ENCODE data around the gene SFRP4.
A peak's percentile ranks its signal among the peaks of the same experiment; 100 is the strongest.

SFRP4 gene

GRCh38 chr7:37924491-37925041 lies 7.9 kb upstream of the SFRP4 start:
- no peak for DNase-seq

DNA sequence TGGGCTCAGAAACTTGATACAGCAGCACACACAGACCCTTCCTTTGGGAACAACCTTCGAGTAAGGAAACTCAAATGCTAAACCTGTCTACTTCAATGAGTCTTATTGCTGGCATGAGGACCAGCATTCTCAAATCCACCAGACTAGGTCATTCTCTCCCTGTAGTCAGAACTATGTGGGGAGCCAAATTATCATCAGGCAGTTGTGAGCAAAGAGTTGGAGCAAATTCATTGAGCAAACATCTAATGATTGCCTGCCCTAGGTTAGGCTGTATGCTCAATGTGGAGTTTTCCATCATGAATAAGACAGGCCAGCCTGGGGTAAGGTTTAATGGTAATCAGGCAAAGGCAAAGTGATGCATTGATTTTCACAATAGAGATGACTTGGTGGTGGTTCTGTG lies 7.4 kb upstream of the SFRP4 start:
- DNase-seq = no peak

DNA sequence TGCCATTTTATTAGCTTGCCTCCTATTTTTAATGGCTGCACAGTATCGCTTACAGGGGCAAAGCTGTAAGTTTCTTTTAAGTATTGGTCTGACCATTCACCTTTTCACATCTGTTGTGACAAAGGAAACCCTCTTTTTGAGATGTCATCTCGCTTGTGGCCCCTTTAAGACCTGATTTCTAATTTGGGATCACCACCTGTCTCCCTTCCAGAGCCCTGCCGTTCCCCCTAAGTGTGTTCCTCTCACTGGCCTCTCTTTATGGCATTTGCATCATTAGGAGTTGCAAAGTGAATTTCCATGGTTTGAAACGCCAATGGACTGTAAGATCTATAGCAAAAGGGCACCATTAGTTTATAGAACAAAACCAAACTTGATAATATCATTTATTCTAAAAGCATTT lies 5.3 kb upstream of the SFRP4 start:
- no peak for DNase-seq

DNA sequence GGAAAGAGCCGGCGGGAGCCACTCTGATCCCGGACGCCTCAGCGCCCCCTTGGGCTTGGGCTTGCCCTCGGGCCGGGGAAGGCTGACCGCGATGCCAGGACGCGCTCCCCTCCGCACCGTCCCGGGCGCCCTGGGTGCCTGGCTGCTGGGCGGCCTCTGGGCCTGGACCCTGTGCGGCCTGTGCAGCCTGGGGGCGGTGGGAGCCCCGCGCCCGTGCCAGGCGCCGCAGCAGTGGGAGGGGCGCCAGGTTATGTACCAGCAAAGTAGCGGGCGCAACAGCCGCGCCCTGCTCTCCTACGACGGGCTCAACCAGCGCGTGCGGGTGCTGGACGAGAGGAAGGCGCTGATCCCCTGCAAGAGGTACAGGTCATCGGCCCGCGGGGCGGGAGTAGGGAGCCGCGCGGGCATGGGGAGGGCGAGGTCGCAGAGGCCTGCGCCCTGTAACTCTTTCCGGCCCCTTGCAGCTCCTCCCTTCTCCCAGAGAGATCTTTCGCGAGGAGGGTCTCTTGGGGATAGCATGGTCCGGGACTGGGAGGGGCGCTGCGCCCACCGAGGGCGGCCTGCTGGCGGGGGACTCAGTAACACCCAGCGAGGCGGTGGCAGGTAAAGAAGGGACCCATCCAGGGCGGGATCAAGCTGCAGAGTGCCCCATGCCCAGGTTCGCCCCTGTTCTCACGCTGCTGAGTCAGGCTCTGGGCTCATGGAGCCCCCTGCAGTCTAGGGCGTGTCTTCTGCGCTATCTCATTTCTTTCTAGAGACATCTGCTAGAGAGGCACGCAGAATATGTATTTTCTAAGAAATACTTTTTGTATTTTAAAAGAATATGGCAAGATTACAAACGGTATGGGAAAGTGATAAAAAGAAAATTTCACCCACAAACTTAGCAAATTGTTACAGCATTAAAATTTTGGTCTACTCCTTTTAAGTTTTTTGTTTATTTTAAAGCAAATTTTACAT lies 4.5 kb upstream of the SFRP4 start:
- DNase-seq = peak; percentile 32

DNA sequence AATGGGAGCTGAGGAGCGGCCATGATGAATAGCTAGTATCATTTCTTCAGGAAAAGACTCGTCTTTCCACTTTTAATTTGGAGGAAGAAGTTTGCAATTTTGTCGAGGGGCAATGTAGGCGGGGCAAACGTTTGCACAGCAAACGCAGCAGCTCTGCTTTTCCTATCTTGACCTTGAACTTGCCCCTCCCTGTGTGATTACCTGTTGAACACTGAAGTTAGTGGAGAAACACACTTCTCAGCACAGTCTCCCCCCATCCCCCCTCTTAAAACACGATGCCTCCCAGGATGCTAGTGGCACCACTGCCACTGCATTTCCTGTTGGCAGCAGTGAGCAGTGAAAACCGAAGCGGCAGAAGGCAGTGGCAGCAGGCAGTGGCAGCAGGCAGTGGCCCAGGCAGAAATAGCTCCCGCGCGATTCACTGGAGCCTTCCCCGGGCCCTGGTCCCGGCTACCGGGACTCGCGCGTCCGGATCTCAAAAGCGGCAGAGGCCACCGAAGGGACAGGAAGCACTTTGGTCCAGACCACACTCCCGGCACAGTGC lies 3.8 kb upstream of the SFRP4 start, which contains the start of gene EPDR1:
EPDR1 (plus strand) TSS at position 336 of the 544 bp plus-strand sequence. CDS start 300 bp downstream, outside the sequence.
- peak; percentile 51 for DNase-seq

- DNase-seq = no peak
Measured at GRCh38 chr7:37918526-37918925, 1.9 kb upstream of the SFRP4 start.

- DNase-seq = no peak
Measured at GRCh38 chr7:37916017-37916672, 472 bp downstream of the SFRP4 start.

GRCh38 chr7:37915438-37915837 lies 1.2 kb downstream of the SFRP4 start:
- peak; percentile 47 for DNase-seq

DNA sequence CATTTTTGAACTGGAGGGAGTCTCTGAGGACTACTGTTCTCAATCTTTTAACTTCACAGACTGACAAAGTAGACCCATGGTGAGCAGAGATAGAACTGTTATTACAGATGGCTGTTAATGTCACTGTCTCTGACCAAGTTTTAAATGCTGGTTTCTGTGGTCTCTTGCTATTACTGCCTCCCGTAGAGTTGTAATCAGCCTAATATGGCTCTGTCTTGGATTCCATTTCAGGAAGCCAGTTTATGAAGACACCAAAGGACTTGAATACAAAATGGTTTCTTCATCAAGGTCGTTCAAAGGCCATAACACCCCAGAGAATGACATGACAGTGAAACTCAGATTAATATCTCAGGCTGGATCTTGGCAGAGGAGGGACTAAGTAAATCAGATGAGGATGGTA lies 3.9 kb downstream of the SFRP4 start:
- no peak for DNase-seq

- no peak for DNase-seq
Measured at GRCh38 chr7:37908221-37908788, 8.3 kb downstream of the SFRP4 start.

DNA sequence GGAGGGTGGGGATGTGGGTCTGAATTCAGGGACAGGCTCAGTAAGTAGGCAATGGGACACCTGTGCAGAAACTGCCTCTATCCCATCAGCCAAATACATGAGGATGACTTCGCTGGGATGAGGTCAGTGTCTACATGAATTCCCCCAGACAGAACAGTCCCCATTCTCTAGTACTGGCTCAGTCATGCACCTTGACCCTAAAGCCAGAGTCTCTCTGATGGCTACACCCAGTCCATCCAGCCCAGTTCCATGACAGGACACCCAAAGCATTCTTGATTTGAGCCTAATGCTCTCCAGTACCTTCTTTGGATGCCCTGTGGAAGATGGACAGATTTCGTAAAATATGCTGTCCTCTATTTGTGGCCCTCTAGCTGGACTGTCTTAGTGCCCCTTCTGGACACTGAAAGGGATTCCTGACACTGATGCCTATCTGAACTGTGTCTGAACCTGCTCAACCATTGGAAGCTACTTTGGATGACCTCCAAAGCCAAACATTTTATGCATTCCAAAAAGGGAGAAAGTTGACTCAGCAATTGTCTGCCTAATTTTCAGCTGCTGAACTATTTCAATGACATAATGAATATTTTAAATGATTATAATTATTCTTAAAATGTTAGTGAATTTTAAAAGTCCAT lies 14.6 kb downstream of the SFRP4 start:
- DNase-seq = no peak

- peak; percentile 13 for DNase-seq
Measured at GRCh38 chr7:37901236-37901827, 15.3 kb downstream of the SFRP4 start.

DNA sequence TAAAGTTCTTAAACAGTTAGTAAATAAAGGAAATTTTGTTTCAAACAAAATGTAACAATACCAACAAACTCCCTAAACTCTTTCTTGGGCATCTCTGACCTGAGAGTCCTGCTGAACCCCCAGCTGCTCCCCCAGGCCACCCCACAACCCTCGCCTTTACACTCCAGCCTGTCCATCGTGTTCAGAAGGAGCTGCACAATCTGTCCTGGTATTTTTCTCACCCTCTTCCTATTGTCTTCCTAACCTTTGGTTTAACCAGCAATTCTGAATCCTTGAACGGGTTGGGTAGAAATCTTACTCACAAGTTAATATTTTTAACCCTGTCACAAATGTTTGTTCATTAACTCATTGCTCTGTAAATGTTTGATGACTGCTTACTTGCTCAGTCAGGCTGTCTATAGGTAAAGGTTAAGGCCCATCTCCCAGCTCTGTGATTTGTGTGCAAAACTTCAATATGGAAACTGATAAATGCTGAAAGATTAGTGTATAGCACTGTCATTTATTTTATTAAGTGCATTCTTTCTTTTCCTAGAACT lies 16.8 kb downstream of the SFRP4 start:
- DNase-seq = no peak

- no peak for DNase-seq
Measured at GRCh38 chr7:37894671-37895070, 21.9 kb downstream of the SFRP4 start.

DNA sequence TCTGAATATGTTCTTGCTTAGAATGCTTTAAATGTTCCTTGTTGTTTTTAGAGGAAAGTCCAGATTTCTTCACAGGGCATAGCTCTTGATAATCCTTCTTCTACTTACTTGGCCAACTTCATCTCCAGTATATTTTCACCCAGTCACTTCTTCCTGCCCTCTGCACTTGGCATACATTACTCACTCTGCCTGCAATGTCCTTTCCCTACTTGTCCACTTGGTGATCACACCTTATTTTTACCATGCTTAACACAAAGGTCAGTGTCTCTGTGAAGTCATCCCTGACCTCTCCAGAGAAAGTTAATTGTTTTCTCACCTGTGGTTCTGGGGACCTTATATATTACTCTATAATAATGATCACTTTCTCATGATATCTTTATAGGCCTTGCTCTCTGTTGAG lies 23.3 kb downstream of the SFRP4 start:
- DNase-seq = no peak

DNA sequence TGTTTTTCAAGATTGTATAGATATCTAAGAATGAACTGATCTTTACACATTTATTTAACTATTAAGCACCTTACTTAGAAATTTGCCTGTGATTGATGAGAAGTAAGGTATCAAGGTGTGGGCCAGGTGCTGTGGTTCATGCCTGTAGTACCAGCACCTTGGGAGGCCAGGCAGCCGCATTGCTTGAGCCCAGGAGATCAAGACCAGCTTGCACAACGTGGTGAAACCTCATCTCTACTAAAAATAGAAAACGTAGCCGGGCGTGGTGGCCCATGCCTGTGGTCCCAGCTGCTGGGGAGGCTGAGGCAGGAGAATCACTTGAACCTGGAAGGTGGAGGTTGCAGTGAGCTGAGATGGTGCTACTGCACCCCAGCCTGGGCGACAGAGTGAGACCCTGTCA lies 34.5 kb downstream of the SFRP4 start:
- no peak for DNase-seq

Data from KG1 (cell line).